Cardiac muscle cell (in vitro differentiated cells and primary cell): ENCODE data around the gene ASB10. TPM values are rescaled to one million over a fixed set of nuclear protein-coding genes. Genes with fewer than 3 reads are reported as not detected.

Experiments used
- DNase-seq, 2 donors: peaks; one replicate each; pipeline versions ENCODE4 v3.0.0 to v3.0.0-alpha.2; 2010 to 2017; ENCODE audit warnings: low read depth in 1 of 2, low spot score in 1 of 2
- H3K27ac ChIP-seq: fragments of 200-600 bp; sonication (generic); 2 replicates; pipeline ENCODE4 v1.5.1; 2016
- H3K27me3 ChIP-seq: fragments of 200-600 bp; sonication (generic); 2 replicates; pipeline ENCODE4 v1.6.0; 2016; ENCODE audit warnings: control low read depth
- H3K36me3 ChIP-seq: fragments of 200-600 bp; sonication (generic); 2 replicates; pipeline ENCODE4 v1.5.1; 2016; ENCODE audit warnings: control low read depth
- H3K4me1 ChIP-seq: fragments of 200-600 bp; sonication (generic); 2 replicates; pipeline ENCODE4 v1.8.1; 2017; ENCODE audit warnings: low read depth, mild to moderate bottlenecking, mixed run types
- H3K4me3 ChIP-seq: fragments of 200-600 bp; sonication (generic); 2 replicates; pipeline ENCODE4 v1.5.1; 2016; ENCODE audit warnings: mild to moderate bottlenecking
- H3K9me3 ChIP-seq: fragments of 200-600 bp; sonication (generic); 2 replicates; pipeline ENCODE4 v1.5.1; 2017; ENCODE audit warnings: low read depth, mild to moderate bottlenecking, control low read depth
- polyA plus RNA-seq: library from polyadenylated mRNA; unstranded; fragments of >200 nt; fragmentation: Nextera tagmentation; extraction: Ambion mirVana; gene quantifications from 2 replicates; pipeline ENCODE4 v1.2.1, GENCODE V29; 2016
- total RNA-seq: library from RNA; depleted of rRNA; stranded (reverse); fragments of >200 nt; gene quantifications from 2 replicates; pipeline ENCODE4 v1.2.3, GENCODE V29; 2016
- TF ChIP-seq, protein P1 (sequence below): IDR thresholded peaks from 2 replicates; pipeline ENCODE4 v1.5.1; 2012; ENCODE audit warnings: low read depth, mild to moderate bottlenecking, low read length

The ASB10 gene
- total and polyA plus RNA-seq, 2 experiments from 2014 or later = 1.0 TPM; not detected in 1

DNA sequence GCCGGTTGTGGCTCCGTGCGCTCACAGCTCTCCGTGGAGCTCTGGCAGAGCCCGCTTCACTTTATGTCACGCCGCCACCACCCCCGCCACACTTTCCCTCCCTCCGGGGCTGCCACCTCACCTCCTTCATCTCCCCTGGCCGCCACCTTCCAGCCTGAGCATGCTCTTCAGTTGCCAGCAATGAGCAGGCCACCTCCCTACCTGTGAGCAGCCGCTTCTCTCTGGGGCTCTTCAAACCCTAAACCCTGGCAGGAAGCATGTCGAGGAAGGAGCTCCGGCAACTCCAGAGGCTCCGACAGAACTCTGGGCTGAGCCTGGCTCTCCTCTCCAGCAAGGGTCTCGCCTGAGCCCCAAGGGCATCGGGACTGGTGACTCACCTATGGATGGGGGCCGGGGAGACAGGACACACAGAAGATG, 56.3 kb downstream of the ASB10 start:
- H3K4me1 ChIP-seq = no peaks in the 10 kb centered on the region
- TF ChIP-seq, protein P1, sequence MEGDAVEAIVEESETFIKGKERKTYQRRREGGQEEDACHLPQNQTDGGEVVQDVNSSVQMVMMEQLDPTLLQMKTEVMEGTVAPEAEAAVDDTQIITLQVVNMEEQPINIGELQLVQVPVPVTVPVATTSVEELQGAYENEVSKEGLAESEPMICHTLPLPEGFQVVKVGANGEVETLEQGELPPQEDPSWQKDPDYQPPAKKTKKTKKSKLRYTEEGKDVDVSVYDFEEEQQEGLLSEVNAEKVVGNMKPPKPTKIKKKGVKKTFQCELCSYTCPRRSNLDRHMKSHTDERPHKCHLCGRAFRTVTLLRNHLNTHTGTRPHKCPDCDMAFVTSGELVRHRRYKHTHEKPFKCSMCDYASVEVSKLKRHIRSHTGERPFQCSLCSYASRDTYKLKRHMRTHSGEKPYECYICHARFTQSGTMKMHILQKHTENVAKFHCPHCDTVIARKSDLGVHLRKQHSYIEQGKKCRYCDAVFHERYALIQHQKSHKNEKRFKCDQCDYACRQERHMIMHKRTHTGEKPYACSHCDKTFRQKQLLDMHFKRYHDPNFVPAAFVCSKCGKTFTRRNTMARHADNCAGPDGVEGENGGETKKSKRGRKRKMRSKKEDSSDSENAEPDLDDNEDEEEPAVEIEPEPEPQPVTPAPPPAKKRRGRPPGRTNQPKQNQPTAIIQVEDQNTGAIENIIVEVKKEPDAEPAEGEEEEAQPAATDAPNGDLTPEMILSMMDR = no peak
- H3K4me3 ChIP-seq = no peak overlapping the region
- H3K27ac ChIP-seq = no peak overlapping the region
- DNase-seq = no peak
- H3K36me3 ChIP-seq = peaks cover 20% of the 10 kb centered on the region
- no peaks in the 10 kb centered on the region for H3K27me3 ChIP-seq
- no peaks in the 10 kb centered on the region for H3K9me3 ChIP-seq

DNA sequence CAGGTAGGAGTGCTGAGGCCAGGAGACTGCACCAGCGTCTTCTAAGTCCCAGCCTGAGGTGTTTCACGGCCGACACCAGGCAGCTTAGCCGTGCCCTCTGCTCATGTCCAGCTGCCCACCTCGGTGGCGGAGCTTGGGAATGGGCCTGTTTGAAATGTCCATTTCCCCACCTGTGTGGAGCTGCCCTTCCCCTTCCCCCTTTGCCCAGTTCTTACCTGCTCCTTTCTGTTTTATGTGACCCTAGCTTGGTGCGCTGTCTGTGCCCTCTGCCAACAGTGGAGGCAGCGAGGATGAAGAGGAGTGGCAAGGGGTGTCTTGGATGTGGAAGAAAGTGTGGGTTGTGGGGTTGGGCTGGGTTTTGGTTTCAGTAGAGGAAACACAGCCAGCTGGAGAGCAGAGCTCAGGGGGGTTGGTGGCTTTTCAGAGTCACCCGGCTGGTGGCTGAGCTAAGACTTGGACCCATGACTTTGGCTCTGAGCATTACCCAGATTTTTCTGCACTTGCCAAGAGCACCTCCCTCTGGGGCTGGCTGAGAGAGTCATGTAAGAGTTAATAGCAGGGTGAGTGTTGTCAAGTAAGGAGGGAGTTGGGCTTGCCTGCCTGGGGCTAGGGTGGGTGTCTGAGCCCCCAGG, 57.0 kb downstream of the ASB10 start:
- TF ChIP-seq, protein P1 = no peak
- H3K27ac ChIP-seq = no peak overlapping the region
- peaks cover 20% of the 10 kb centered on the region for H3K36me3 ChIP-seq
- no peak for DNase-seq
- no peaks in the 10 kb centered on the region for H3K27me3 ChIP-seq
- no peak overlapping the region for H3K4me3 ChIP-seq
- H3K4me1 ChIP-seq = no peaks in the 10 kb centered on the region
- H3K9me3 ChIP-seq = no peaks in the 10 kb centered on the region

DNA sequence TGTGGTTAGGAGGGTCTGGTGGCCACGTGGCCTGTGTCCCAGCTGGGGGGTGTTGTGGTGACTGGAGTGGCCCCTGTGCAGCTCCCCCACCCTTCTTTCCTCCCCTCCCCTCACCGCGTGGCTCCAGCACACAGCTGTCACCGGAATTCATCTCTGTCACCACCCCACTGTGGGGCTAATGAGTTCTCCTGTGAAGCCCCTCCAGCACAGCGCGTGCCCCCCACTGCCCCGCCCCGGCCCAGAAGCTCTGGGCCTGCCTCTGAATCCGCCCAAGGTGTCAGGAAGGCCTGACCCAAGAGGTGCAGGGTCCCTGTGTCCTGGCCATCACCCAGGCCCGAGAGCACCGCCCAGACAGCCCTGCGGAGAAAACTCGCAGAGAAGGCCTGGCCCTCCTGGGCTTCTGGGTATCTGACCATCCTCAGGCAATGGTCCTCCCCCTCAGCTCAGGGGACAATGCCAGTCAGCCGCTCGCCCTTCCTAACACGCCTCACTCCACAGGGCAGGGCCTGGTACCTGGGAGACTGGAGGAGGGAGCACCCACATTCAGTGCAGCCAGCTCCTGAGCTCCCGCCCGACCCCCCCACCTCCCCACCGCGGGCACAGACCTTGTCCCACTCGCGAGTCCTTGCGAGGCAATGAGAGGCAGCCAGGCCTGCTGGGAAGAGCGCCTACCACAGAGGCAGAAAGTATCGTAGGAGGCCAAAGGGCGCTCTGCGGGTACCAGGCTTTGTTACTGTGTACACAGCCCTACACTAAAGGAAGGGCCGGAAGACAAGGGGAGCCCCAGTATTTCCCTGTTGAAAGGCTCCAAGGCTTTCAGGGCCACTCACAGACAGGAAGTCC, 57.7 kb downstream of the ASB10 start:
- Histone ChIP-seq H3K4me3 (no peak overlapping the region), H3K27me3 (no peaks in the 10 kb centered on the region), H3K9me3 (no peaks in the 10 kb centered on the region), H3K27ac (no peak overlapping the region), H3K36me3 (peaks cover 19% of the 10 kb centered on the region), H3K4me1 (no peaks in the 10 kb centered on the region)
- DNase-seq = no peak
- TF ChIP-seq, protein P1 = no peak

DNA sequence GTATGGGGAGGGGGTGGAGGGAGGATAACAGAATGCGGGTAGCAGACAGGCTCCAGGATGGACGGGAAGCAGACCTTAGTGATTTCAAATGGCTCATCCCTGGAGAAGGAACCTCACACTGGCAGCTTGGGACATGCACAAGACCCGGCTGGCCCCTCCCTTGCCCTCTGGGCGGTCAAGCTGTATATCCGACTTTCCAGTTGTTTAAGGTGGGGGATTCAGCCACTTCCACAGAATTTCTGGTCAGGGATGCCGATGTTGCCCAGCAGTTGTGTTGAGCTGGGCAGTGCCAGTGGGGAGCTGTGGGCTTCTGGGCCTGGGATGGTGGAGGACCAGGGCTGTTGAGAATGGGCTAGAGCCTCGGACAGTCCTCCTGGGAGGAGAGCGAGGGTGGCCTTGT, 58.3 kb downstream of the ASB10 start:
- H3K27ac ChIP-seq = no peak overlapping the region
- no peaks in the 10 kb centered on the region for H3K27me3 ChIP-seq
- H3K4me3 ChIP-seq = no peak overlapping the region
- DNase-seq = no peak
- peaks cover 18% of the 10 kb centered on the region for H3K36me3 ChIP-seq
- TF ChIP-seq, protein P1 = no peak
- no peaks in the 10 kb centered on the region for H3K9me3 ChIP-seq
- no peaks in the 10 kb centered on the region for H3K4me1 ChIP-seq

DNA sequence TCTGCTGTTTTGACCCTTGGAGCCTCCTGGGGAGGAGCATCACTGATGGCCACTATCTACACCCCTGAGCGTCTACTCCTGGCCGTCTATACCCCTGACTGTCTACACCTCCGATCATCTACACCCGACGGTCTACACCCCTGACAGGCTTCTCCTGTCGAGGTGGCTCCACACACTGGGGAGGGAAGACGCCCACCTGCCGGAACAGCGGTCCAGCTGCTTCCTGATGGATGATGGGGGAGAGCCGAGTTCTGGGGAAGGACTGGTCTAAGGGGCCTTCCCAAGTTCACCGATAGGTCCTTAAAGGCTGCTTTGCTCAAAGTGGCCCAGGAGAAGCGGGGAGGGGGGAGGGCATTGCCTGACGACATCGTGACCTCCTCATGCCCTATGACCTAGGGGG, 58.9 kb downstream of the ASB10 start:
- Histone ChIP-seq H3K27ac (no peak overlapping the region), H3K4me3 (no peak overlapping the region), H3K9me3 (no peaks in the 10 kb centered on the region), H3K36me3 (peaks cover 18% of the 10 kb centered on the region), H3K27me3 (no peaks in the 10 kb centered on the region), H3K4me1 (no peaks in the 10 kb centered on the region)
- TF ChIP-seq, protein P1 = no peak
- no peak for DNase-seq
